HUES48 (cell line): ENCODE data around the gene CD27.
"Not testable (repeated sequence)": the region's sequence is repeated elsewhere in the genome, so short reads cannot be mapped to it uniquely, and the experiment has no call there.

ENCODE experiments used
- H3K27ac ChIP-seq: one replicate; pipeline ENCODE4 v1.7.0; 2013; ENCODE audit warnings: low read depth, low read length, inconsistent platforms
- H3K27me3 ChIP-seq: 2 replicates; pipeline ENCODE4 v1.6.1; 2013; ENCODE audit warnings: mild to moderate bottlenecking, low read length; ENCODE audit not compliant: control insufficient read depth, insufficient read depth
- H3K36me3 ChIP-seq: 2 replicates; pipeline ENCODE4 v1.6.1; 2013; ENCODE audit warnings: low read length; ENCODE audit not compliant: control insufficient read depth, insufficient read depth
- H3K4me1 ChIP-seq: 2 replicates; pipeline ENCODE4 v1.6.1; 2013; ENCODE audit warnings: mild to moderate bottlenecking, low read length; ENCODE audit not compliant: control insufficient read depth, insufficient read depth
- H3K4me3 ChIP-seq: 2 replicates; pipeline ENCODE4 v1.5.1; 2013; ENCODE audit warnings: mild to moderate bottlenecking, low read depth, low read length
- H3K9ac ChIP-seq: 2 replicates; pipeline ENCODE4 v1.6.1; 2013; ENCODE audit warnings: mild to moderate bottlenecking, low read depth, low read length, moderate library complexity
- H3K9me3 ChIP-seq: 2 replicates; pipeline ENCODE4 v1.6.1; 2013; ENCODE audit warnings: low read length; ENCODE audit not compliant: control insufficient read depth, insufficient read depth

CD27 gene

GRCh38 chr12:6463858-6464257 is 19.1 kb downstream of the CD27 start:
- Histone ChIP-seq H3K4me3 (no peak overlapping the region), H3K9me3 (no peaks in the 10 kb centered on the region), H3K36me3 (peaks cover 58% of the 10 kb centered on the region), H3K9ac (no peak overlapping the region), H3K4me1 (no peaks in the 10 kb centered on the region), H3K27ac (no peak overlapping the region), H3K27me3 (no peaks in the 10 kb centered on the region)

DNA sequence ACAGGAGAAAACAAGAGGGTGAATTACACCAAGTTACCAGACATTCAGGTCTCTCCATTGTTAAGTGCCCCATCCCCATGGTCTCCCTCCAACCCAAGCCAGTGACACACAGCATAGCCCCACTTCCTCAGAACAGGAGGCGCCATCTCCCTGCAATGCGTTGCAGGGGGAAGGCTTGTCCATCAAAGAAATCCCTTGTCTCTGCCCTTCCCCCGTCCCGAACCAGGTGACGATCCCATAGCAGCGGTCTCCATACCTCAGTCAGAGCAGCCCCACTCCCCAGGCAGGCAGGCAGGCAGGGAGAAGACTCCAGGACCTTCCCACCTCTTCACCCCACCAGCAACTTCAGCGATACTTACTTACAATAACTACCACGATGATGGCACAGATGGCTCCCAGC is 19.8 kb downstream of the CD27 start:
- H3K36me3 ChIP-seq = peaks cover 52% of the 10 kb centered on the region
- H3K27me3 ChIP-seq = no peaks in the 10 kb centered on the region
- no peak overlapping the region for H3K27ac ChIP-seq
- H3K9ac ChIP-seq = no peak overlapping the region
- no peaks in the 10 kb centered on the region for H3K9me3 ChIP-seq
- no peak overlapping the region for H3K4me3 ChIP-seq
- peaks cover under 1% of the 10 kb centered on the region; the same call in 1 of the 2 replicates for H3K4me1 ChIP-seq

DNA sequence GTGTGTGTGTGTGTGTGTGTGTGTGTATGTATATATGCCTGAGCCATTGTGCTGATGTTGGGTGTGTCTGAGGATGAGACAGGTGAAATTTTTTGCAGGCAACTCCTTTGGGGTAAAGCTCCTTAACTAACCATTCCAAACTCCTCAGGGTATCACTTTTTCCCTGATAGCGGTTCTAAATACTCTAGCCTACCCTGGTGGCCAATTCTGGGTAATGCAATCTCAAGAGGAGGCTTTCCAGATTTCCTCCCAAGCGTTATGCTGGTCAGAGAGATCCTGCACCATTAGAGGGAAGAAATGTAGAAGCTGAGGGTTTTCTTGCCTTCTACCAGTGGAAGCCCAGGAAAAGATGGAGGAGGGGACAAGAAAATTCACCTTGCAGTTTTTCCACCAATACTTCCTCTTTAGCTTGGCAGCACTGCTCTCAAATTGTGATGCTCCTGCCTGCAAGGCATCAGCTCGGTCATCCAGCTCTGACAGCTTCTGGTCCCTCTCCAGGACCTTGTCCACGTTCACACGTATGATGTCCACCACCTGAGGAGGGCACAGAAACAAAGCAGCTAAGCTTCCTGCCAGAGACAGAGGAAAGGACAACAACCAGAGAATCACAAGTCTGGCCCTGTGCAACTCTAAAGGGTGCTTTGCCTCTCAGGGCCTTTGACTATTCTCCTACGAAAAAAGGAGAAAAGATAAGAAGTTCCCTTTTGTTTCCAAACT is 20.9 kb downstream of the CD27 start:
- H3K4me3 ChIP-seq = no peak overlapping the region
- H3K27ac ChIP-seq = no peak overlapping the region
- peaks cover 4% of the 10 kb centered on the region; the same call in 1 of the 2 replicates for H3K4me1 ChIP-seq
- no peaks in the 10 kb centered on the region for H3K27me3 ChIP-seq
- no peak overlapping the region for H3K9ac ChIP-seq
- peaks cover 48% of the 10 kb centered on the region for H3K36me3 ChIP-seq
- H3K9me3 ChIP-seq = no peaks in the 10 kb centered on the region

- Histone ChIP-seq H3K9me3 (no peaks in the 10 kb centered on the region), H3K9ac (no peak overlapping the region), H3K4me1 (peaks cover 6% of the 10 kb centered on the region), H3K27ac (no peak overlapping the region), H3K36me3 (peaks cover 44% of the 10 kb centered on the region), H3K27me3 (no peaks in the 10 kb centered on the region), H3K4me3 (no peak overlapping the region)
These were observed 21.4 kb downstream of the CD27 start for GRCh38 chr12:6466184-6466573.

- H3K4me3 ChIP-seq, H3K4me1 ChIP-seq, H3K27me3 ChIP-seq, H3K27ac ChIP-seq, H3K9ac ChIP-seq, H3K9me3 ChIP-seq: not testable (repeated sequence)
- H3K36me3 ChIP-seq = peaks cover 38% of the 10 kb centered on the region
These were observed 22.0 kb downstream of the CD27 start for GRCh38 chr12:6466751-6467150.

DNA sequence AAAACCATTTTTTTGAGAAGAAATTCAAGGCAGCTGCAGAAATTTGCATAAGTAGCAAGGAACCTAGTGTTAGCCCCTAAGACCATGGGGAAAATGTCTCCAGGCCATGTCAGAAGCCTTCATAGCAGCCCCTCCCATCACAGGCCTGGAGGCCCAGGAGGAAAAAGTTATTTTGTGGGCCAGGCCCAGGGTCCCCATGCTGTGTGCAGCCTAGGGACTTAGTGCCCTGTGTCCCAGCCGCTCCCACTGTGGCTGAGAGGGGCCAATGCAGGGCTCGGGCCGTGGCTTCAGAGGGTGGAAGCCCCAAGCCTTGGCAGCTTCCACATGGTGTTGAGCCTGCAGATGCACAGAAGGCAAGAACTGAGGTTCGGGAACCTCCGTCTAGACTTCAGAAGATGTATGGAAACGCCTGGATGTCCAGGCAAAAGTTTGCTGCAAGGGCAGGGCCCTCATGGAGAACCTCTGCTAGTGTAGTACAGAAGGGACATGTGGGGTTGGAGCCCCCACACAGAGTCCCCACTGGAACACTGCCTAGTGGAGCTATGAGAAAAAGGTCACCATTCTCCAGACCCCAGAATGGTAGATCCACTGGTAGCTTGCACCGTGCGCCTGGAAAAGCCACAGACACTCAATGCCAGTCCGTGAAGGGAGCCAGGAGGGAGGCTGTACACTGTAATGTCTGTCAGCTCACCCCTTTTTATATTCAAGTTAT is 23.0 kb downstream of the CD27 start:
- not testable (repeated sequence) for H3K9me3 ChIP-seq, H3K27ac ChIP-seq, H3K4me1 ChIP-seq, H3K27me3 ChIP-seq, H3K4me3 ChIP-seq, H3K9ac ChIP-seq
- H3K36me3 ChIP-seq = peaks cover 28% of the 10 kb centered on the region

GRCh38 chr12:6468283-6468575 is 23.5 kb downstream of the CD27 start:
- H3K27ac ChIP-seq = no peak overlapping the region
- H3K4me3 ChIP-seq = no peak overlapping the region
- H3K36me3 ChIP-seq = peaks cover 24% of the 10 kb centered on the region
- H3K9me3 ChIP-seq = no peaks in the 10 kb centered on the region
- no peak overlapping the region for H3K9ac ChIP-seq
- peaks cover 8% of the 10 kb centered on the region for H3K4me1 ChIP-seq
- H3K27me3 ChIP-seq = no peaks in the 10 kb centered on the region

GRCh38 chr12:6469092-6469491 is 24.3 kb downstream of the CD27 start:
- H3K27me3 ChIP-seq = no peaks in the 10 kb centered on the region
- peaks cover 8% of the 10 kb centered on the region for H3K4me1 ChIP-seq
- no peak overlapping the region for H3K27ac ChIP-seq
- no peak overlapping the region for H3K9ac ChIP-seq
- peaks cover 16% of the 10 kb centered on the region for H3K36me3 ChIP-seq
- no peaks in the 10 kb centered on the region for H3K9me3 ChIP-seq
- H3K4me3 ChIP-seq = no peak overlapping the region

- peak overlapping the region; percentile 90 for H3K4me3 ChIP-seq
- no peaks in the 10 kb centered on the region for H3K27me3 ChIP-seq
- no peaks in the 10 kb centered on the region for H3K9me3 ChIP-seq
- peaks cover 8% of the 10 kb centered on the region for H3K4me1 ChIP-seq
- H3K9ac ChIP-seq = peak overlapping the region; percentile 71; the same call in 1 of the 2 replicates
- peaks cover 9% of the 10 kb centered on the region for H3K36me3 ChIP-seq
- H3K27ac ChIP-seq = peak overlapping the region; percentile 91
These were observed 25.0 kb downstream of the CD27 start for GRCh38 chr12:6469609-6470374.

- H3K4me1 ChIP-seq = peaks cover 8% of the 10 kb centered on the region
- peak within 1 kb of the TSS; percentile 90 for H3K4me3 ChIP-seq
- no peaks in the 10 kb centered on the region for H3K27me3 ChIP-seq
- no peaks in the 10 kb centered on the region for H3K9me3 ChIP-seq
- peak within 1 kb of the TSS; percentile 71 for H3K9ac ChIP-seq
- peak within 1 kb of the TSS; percentile 91 for H3K27ac ChIP-seq
- H3K36me3 ChIP-seq = peaks cover 5% of the 10 kb centered on the region
These were observed 25.8 kb downstream of the CD27 start, which contains the start of gene VAMP1 for GRCh38 chr12:6470375-6471163. Gene VAMP1, minus strand, starts transcription at chr12:6470677. Its CDS starts 146 bp downstream, at chr12:6470531.
